GM19025 (cell line): ENCODE data around the gene ADAMTS15.

ENCODE experiments used
- ATAC-seq: cut with Tn5 transposase; IDR thresholded peaks from one replicate; pipeline ENCODE4 v1.9.1; 2021; ENCODE audit warnings: mild to moderate bottlenecking, low read depth, moderate library complexity; ENCODE audit not compliant: unreplicated experiment

Gene ADAMTS15

GRCh38 chr11:130508913-130509312, 60.5 kb downstream of the ADAMTS15 start:
- no peak for ATAC-seq

- no peak for ATAC-seq
Measured at GRCh38 chr11:130509942-130510341, 61.5 kb downstream of the ADAMTS15 start.

- no peak for ATAC-seq
Measured at GRCh38 chr11:130510407-130511006, 62.1 kb downstream of the ADAMTS15 start.

- ATAC-seq = no peak
Measured at GRCh38 chr11:130511765-130512164, 63.3 kb downstream of the ADAMTS15 start.

GRCh38 chr11:130512662-130513061, 64.2 kb downstream of the ADAMTS15 start:
- no peak for ATAC-seq

- ATAC-seq = no peak
Measured at GRCh38 chr11:130513132-130513531, 64.7 kb downstream of the ADAMTS15 start.

- no peak for ATAC-seq
Measured at GRCh38 chr11:130514316-130514715, 65.9 kb downstream of the ADAMTS15 start.

GRCh38 chr11:130514851-130515250, 66.4 kb downstream of the ADAMTS15 start:
- no peak for ATAC-seq

- ATAC-seq = no peak
Measured at GRCh38 chr11:130515829-130516553, 67.5 kb downstream of the ADAMTS15 start.

- no peak for ATAC-seq
Measured at GRCh38 chr11:130516554-130517505, 68.4 kb downstream of the ADAMTS15 start.

- ATAC-seq = no peak
Measured at GRCh38 chr11:130518164-130518680, 69.8 kb downstream of the ADAMTS15 start.

GRCh38 chr11:130519128-130519932, 70.9 kb downstream of the ADAMTS15 start:
- no peak for ATAC-seq

GRCh38 chr11:130520271-130520671, 71.8 kb downstream of the ADAMTS15 start:
- ATAC-seq = no peak

- no peak for ATAC-seq
Measured at GRCh38 chr11:130522284-130522961, 74.0 kb downstream of the ADAMTS15 start.

GRCh38 chr11:130523166-130523565, 74.7 kb downstream of the ADAMTS15 start:
- no peak for ATAC-seq

- ATAC-seq = no peak
Measured at GRCh38 chr11:130523609-130524008, 75.2 kb downstream of the ADAMTS15 start.

GRCh38 chr11:130524132-130524790, 75.8 kb downstream of the ADAMTS15 start:
- no peak for ATAC-seq

- ATAC-seq = no peak
Measured at GRCh38 chr11:130525307-130525706, 76.9 kb downstream of the ADAMTS15 start.
